DND-41 (cell line): ENCODE results near the gene EPB41L3.

Experiments used
- ATAC-seq: fragments of 200-7000 bp; cut with Tn5 transposase; 3 replicates; pipeline ENCODE4 v1.9.1; 2021; ENCODE audit warnings: low read depth; ENCODE audit not compliant: insufficient read depth
- DNase-seq: peaks from one replicate; pipeline ENCODE4 v3.0.0-alpha.2; 2020
- H2AFZ ChIP-seq: 2 replicates; pipeline ENCODE4 v1.6.0; 2012; ENCODE audit warnings: low read depth, low read length
- H3K27ac ChIP-seq: 2 replicates; pipeline ENCODE4 v1.5.1; 2012; ENCODE audit warnings: low read length, inconsistent platforms
- H3K27me3 ChIP-seq: fragments of 200-600 bp; sonication (generic); 2 replicates; pipeline ENCODE4 v1.6.0; 2012; ENCODE audit warnings: low read length, mild to moderate bottlenecking, inconsistent platforms; ENCODE audit not compliant: insufficient read depth, poor library complexity
- H3K36me3 ChIP-seq: 2 replicates; pipeline ENCODE4 v1.5.1; 2012; ENCODE audit warnings: low read length, inconsistent platforms; ENCODE audit not compliant: insufficient read depth
- H3K4me1 ChIP-seq: 2 replicates; pipeline ENCODE4 v1.5.1; 2012; ENCODE audit warnings: mild to moderate bottlenecking, low read length; ENCODE audit not compliant: insufficient read depth
- H3K4me2 ChIP-seq: 2 replicates; pipeline ENCODE4 v1.6.0; 2012; ENCODE audit warnings: mild to moderate bottlenecking, moderate library complexity, low read length, inconsistent platforms; ENCODE audit not compliant: insufficient read depth
- H3K4me3 ChIP-seq, 2 experiments: fragments of 200-600 bp in 1 of 2; shearing (Covaris generic) in 1 of 2; 2 replicates each; pipeline ENCODE4 v1.5.1; 2012 to 2016; ENCODE audit warnings: inconsistent platforms in 2 of 2, low read length in 2 of 2, mild to moderate bottlenecking in 2 of 2, low read depth in 1 of 2, moderate library complexity in 1 of 2
- H3K79me2 ChIP-seq: 2 replicates; pipeline ENCODE4 v1.6.0; 2012; ENCODE audit warnings: low read length, inconsistent platforms; ENCODE audit not compliant: insufficient read depth
- H3K9ac ChIP-seq: 2 replicates; pipeline ENCODE4 v1.6.0; 2012; ENCODE audit warnings: low read depth, mild to moderate bottlenecking, inconsistent platforms, low read length, moderate library complexity
- H3K9me3 ChIP-seq: 2 replicates; pipeline ENCODE4 v1.5.1; 2012; ENCODE audit warnings: low read length, moderate library complexity, mild to moderate bottlenecking, inconsistent platforms; ENCODE audit not compliant: insufficient read depth, severe bottlenecking
- H4K20me1 ChIP-seq: 2 replicates; pipeline ENCODE4 v1.6.0; 2012; ENCODE audit warnings: low read length; ENCODE audit not compliant: insufficient read depth
- EZH2 ChIP-seq: IDR thresholded peaks from 3 replicates; pipeline ENCODE4 v1.6.1; 2012; ENCODE audit warnings: borderline replicate concordance, low read depth, mild to moderate bottlenecking, moderate library complexity, low read length, inconsistent platforms; ENCODE audit not compliant: severe bottlenecking
- TF ChIP-seq, protein P1 (sequence below): IDR thresholded peaks from 2 replicates; pipeline ENCODE4 v1.5.1; 2012; ENCODE audit warnings: borderline replicate concordance, low read length, moderate library complexity, mild to moderate bottlenecking; ENCODE audit not compliant: poor library complexity, severe bottlenecking; ENCODE audit errors: extremely low read depth

The EPB41L3 gene

DNA sequence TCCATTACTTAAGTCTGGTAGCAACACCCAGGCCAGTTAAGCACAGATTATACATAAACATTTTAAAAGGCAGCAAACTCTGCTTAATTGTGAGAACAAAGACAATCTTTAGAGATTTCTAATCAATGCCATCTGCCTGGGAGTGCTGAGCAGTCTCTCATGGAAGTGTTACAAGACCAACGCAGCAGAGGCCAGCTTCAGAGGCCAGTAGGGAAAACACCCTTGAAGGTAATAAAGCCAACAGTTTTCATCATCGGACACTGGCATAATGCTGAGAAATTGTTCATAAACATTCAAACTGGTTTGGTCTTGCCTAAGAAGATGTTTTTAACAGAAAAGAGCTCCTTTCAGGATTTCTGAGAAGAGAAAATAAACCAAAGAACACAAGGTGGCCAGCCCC is 35.0 kb downstream of the EPB41L3 start:
- no peak for DNase-seq
- no peak overlapping the region for H3K27ac ChIP-seq
- no peak overlapping the region for H3K4me3 ChIP-seq
- no peaks in the 10 kb centered on the region for H3K4me1 ChIP-seq
- H4K20me1 ChIP-seq, result no peaks in the 10 kb centered on the region
- H3K36me3 ChIP-seq, result no peaks in the 10 kb centered on the region
- H3K27me3 ChIP-seq, result no peaks in the 10 kb centered on the region
- ATAC-seq, result no peak
- no peak overlapping the region for H3K9ac ChIP-seq
- H2AFZ ChIP-seq, result no peak overlapping the region
- no peak overlapping the region for H3K4me2 ChIP-seq
- no peaks in the 10 kb centered on the region for H3K79me2 ChIP-seq
- no peaks in the 10 kb centered on the region for H3K9me3 ChIP-seq
- no peak for TF ChIP-seq EZH2
- TF ChIP-seq, protein P1, sequence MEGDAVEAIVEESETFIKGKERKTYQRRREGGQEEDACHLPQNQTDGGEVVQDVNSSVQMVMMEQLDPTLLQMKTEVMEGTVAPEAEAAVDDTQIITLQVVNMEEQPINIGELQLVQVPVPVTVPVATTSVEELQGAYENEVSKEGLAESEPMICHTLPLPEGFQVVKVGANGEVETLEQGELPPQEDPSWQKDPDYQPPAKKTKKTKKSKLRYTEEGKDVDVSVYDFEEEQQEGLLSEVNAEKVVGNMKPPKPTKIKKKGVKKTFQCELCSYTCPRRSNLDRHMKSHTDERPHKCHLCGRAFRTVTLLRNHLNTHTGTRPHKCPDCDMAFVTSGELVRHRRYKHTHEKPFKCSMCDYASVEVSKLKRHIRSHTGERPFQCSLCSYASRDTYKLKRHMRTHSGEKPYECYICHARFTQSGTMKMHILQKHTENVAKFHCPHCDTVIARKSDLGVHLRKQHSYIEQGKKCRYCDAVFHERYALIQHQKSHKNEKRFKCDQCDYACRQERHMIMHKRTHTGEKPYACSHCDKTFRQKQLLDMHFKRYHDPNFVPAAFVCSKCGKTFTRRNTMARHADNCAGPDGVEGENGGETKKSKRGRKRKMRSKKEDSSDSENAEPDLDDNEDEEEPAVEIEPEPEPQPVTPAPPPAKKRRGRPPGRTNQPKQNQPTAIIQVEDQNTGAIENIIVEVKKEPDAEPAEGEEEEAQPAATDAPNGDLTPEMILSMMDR, result no peak

DNA sequence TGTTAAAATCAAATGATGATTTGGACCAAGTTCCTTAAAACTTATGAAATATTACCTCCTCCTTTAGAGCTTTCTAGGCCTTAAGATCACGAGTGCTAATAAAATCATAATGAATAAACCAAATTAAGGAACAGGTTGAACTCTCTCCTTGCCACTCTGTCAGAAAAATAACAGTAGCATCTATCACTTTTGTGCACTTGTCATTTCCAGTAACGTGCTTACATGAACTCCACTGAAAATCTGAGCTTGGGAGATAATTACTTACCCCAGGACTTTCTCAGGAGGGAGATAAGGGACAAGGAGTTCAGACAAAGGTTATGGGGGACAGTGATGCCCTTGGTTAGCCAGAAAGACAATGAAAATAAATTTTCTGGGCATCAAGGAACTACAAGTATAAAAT is 36.0 kb downstream of the EPB41L3 start:
- no peak overlapping the region for H3K27ac ChIP-seq
- no peak overlapping the region for H3K9ac ChIP-seq
- no peak overlapping the region for H3K4me3 ChIP-seq
- TF ChIP-seq, protein P1, result no peak
- TF ChIP-seq EZH2, result no peak
- ATAC-seq (no peak), DNase-seq (no peak)
- H3K9me3 ChIP-seq, result no peaks in the 10 kb centered on the region
- no peaks in the 10 kb centered on the region for H3K4me1 ChIP-seq
- no peaks in the 10 kb centered on the region for H4K20me1 ChIP-seq
- H3K27me3 ChIP-seq, result no peaks in the 10 kb centered on the region
- no peaks in the 10 kb centered on the region for H3K36me3 ChIP-seq
- H2AFZ ChIP-seq, result no peak overlapping the region
- no peaks in the 10 kb centered on the region for H3K79me2 ChIP-seq
- no peak overlapping the region for H3K4me2 ChIP-seq

DNA sequence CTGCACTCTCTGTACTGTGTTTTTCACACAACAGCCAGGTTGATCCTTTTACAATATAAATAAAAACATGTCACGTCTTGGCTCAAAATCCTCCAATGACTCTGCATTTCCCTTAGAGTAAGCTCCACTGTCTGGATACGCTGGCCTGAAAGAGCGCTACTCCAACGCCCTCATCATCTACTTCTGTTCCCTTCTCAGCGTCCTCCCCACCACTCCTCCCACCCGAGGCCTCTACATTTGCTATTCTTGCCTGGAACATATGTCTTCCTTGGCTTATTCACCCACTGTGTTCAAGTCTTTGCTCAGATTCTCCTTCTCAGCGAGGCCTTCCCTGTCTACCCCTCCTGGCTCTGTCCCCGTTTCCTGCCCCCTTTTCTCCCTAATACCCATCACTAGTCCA is 37.6 kb downstream of the EPB41L3 start:
- no peak overlapping the region for H3K4me3 ChIP-seq
- H3K9me3 ChIP-seq, result no peaks in the 10 kb centered on the region
- H3K79me2 ChIP-seq, result no peaks in the 10 kb centered on the region
- no peak overlapping the region for H2AFZ ChIP-seq
- H3K4me1 ChIP-seq, result no peaks in the 10 kb centered on the region
- no peak overlapping the region for H3K27ac ChIP-seq
- H3K4me2 ChIP-seq, result no peak overlapping the region
- TF ChIP-seq EZH2, result no peak
- TF ChIP-seq, protein P1, result no peak
- DNase-seq (no peak), ATAC-seq (no peak)
- no peak overlapping the region for H3K9ac ChIP-seq
- no peaks in the 10 kb centered on the region for H3K27me3 ChIP-seq
- no peaks in the 10 kb centered on the region for H4K20me1 ChIP-seq
- H3K36me3 ChIP-seq, result no peaks in the 10 kb centered on the region

DNA sequence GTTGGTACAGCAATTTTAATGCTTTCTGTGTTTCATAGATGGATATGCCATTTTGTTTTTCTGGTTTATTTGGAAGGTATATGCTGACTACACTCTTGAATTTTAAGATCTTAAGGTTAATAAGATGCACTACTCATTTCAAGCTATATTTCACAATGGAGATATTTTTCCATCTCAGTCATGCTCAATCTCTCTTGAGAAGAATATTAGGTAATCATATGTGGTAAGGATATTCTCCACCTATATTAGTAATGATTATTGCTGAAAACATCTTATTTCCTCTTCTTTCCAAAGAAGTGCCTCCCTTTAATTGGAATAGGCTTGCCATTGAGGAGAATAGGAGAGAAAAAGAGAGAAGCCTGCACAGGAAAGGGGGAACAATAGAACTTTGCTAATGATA is 40.1 kb downstream of the EPB41L3 start:
- H4K20me1 ChIP-seq, result no peaks in the 10 kb centered on the region
- H3K4me3 ChIP-seq, result no peak overlapping the region
- H3K9ac ChIP-seq, result no peak overlapping the region
- no peak for ATAC-seq
- no peaks in the 10 kb centered on the region for H3K4me1 ChIP-seq
- DNase-seq, result no peak
- no peaks in the 10 kb centered on the region for H3K9me3 ChIP-seq
- H3K79me2 ChIP-seq, result no peaks in the 10 kb centered on the region
- H2AFZ ChIP-seq, result no peak overlapping the region
- H3K27ac ChIP-seq, result no peak overlapping the region
- TF ChIP-seq, protein P1, result no peak
- TF ChIP-seq EZH2, result no peak
- no peaks in the 10 kb centered on the region for H3K27me3 ChIP-seq
- no peak overlapping the region for H3K4me2 ChIP-seq
- no peaks in the 10 kb centered on the region for H3K36me3 ChIP-seq
